HG03439 (cell line): ENCODE results near the gene DOCK11.
"Not testable (repeated sequence)": the region's sequence is repeated elsewhere in the genome, so short reads cannot be mapped to it uniquely, and the experiment has no call there.

Experiments used
- ATAC-seq: cut with Tn5 transposase; IDR thresholded peaks from one replicate; pipeline ENCODE4 v1.9.1; 2021; ENCODE audit warnings: mild to moderate bottlenecking, moderate library complexity; ENCODE audit not compliant: unreplicated experiment

Gene DOCK11

GRCh38 chrX:118565853-118566252 lies 70.2 kb downstream of the DOCK11 start:
- ATAC-seq, result no peak

DNA sequence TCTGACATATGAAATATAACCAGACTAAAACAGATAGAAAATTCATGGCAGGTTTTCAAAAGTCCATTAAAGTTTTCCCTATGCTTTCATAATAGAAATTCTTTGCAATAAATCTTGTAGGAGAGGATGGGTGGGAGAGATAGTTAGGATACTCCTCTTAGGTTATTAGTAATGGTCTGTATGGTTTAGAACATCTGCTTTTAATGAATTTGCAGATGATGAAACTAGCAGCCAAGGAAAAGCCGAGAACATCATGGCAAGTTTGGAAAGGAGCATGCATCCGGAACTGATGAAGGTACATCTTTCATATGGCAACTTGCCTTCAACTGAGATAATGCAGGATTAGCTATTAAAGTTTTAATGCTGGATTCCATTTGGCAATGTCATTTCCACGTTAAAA lies 70.7 kb downstream of the DOCK11 start:
- ATAC-seq, result no peak

GRCh38 chrX:118569676-118570075 lies 74.1 kb downstream of the DOCK11 start:
- no peak for ATAC-seq

GRCh38 chrX:118570209-118570608 lies 74.6 kb downstream of the DOCK11 start:
- no peak for ATAC-seq

DNA sequence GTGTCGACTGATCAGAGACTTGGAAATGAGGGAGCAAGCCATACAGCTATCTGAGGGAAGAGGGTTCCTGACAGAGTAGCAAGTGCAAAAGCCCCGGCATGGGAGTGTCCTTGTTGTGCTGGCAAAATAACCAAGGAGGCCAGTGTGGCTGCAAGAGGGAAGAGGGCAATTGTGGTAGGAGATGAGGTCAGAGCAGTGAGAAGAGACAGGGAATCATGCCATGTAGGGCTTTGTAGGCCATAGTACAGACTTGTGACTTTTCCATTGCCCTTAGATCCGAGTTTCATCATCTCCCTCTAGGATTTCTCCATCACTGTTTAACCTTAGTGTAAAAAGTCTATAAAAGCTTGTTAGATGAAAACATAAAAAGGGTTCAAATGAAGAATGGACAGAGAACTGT lies 76.2 kb downstream of the DOCK11 start:
- ATAC-seq, result no peak

GRCh38 chrX:118574666-118575065 lies 79.1 kb downstream of the DOCK11 start:
- no peak for ATAC-seq

DNA sequence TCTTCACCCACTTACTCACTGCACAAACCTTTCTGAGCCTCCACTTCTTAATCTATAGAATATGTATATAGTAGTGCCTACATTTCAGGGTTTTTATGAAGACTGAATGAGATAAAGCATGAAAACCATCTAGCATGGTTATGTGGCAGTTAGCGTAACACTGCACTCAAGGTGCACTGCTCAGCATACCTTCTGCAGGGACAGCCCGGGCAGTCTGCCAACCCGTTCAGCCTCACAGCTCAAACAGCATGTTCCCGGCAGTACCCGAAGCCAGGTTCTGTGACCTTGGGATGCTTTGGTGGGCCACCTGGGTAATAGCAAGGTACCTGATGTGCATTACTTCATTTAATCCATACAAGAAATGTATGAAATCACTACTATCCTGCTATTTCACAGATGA lies 81.4 kb downstream of the DOCK11 start:
- no peak for ATAC-seq

GRCh38 chrX:118579417-118579816 lies 83.8 kb downstream of the DOCK11 start:
- ATAC-seq, result no peak

GRCh38 chrX:118582926-118583325 lies 87.3 kb downstream of the DOCK11 start:
- ATAC-seq, result not testable (repeated sequence)

DNA sequence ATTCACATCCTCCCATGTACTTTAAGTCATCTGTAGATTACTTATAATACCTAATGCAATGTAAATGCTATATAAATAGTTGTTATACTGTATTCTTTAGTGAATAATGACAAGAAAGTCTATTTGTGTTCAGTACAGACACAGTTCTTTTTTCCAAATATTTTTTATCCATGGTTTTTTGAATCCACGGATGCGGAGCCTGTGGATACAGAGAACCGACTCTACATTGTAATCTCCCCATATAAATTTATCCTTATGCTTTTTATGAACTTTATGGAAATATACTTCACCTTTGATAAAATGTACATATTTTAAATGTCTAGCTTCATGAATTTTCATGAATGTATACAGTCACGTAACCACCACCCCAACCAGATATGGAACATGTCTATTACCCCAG lies 88.2 kb downstream of the DOCK11 start:
- no peak for ATAC-seq

GRCh38 chrX:118585296-118585695 lies 89.7 kb downstream of the DOCK11 start:
- ATAC-seq, result no peak

DNA sequence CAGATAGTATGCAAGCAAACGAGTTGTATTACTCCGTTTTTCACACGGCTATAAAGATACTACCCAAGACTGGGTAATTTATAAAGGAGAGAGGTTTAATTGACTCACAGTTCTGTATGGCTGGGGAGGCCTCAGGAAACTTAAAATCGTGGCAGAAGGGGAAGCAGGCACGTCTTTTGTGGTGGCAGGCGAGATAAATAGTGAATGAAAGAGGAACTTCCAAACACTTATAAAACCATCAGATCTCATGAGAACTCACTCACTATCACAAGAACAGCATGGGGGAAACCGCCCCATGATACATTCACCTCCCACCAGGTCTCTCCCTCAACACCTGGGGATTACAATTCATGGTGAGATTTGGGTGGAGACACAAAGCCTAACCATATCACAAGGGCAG lies 90.6 kb downstream of the DOCK11 start:
- ATAC-seq, result not testable (repeated sequence)

DNA sequence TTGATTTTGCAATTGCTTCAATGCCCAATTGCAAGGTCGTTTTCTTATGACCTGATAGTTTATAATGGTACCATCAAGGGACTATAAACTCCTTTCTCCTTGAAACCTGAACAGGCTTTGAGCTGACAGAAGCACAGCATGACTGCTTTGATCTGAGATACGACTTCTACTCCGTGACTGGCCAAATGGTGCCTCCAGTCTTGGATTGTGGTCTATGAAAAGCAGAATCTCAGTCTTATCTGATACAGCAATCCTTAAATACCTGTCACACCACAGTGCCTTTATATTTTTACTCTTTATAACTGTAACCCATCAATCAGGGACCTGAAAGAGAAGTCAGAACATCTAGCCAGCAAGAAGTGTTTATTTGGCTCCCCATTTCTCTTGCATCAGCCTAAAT lies 93.1 kb downstream of the DOCK11 start:
- ATAC-seq, result no peak

DNA sequence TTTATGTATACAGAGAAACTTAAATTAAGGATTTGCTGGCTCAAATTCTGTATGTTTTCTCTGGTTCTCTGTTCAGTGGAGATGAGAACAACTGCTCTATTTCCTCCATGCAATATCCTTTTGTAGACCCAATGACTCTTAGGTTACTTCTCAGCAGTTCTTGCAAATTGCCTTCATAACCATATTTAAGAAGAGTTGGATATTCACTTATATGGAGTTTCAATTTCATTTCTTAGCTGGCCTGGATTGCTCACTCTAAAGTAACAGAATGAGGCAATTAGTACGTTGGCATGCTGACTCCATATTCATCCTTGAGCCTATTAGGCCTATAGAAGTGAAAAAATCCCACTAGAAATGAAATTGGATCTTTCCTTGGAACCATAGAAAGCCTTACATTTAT lies 93.6 kb downstream of the DOCK11 start:
- ATAC-seq, result no peak

GRCh38 chrX:118593407-118593806 lies 97.8 kb downstream of the DOCK11 start:
- ATAC-seq, result no peak

DNA sequence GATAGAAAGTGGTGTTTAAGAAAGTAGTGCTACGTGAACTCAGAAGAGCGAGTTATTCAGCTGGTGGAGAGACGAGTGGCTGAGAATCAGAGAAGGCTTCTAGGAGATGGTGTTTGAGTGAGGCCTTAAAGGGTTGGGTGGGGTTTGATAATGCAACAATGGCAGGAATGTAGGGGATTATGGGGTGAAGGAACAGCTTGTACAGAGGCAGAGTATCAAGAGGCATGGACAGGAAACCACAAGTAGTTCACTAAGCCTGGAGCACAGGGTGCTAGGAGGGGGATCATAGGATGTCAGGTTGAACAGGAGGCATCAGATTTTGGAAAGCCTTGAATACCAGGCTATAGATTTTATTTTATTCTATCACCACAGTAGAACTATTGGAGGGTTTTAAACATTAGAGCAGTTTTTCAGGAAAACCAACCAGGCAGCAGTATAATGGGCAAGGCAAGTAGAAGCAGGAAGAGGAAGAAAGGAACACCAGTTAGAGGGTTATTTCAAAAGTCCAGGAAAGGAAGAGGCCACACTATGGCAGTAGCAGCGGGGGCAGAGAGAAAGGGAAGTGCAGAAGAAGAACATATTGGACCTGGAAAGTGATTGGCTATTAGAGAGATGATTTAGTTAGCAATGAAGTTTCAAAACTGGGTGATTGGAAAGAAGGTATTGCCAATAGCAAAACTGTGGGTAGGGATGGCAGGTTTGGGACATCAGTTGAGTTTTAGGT lies 99.2 kb downstream of the DOCK11 start:
- no peak for ATAC-seq

DNA sequence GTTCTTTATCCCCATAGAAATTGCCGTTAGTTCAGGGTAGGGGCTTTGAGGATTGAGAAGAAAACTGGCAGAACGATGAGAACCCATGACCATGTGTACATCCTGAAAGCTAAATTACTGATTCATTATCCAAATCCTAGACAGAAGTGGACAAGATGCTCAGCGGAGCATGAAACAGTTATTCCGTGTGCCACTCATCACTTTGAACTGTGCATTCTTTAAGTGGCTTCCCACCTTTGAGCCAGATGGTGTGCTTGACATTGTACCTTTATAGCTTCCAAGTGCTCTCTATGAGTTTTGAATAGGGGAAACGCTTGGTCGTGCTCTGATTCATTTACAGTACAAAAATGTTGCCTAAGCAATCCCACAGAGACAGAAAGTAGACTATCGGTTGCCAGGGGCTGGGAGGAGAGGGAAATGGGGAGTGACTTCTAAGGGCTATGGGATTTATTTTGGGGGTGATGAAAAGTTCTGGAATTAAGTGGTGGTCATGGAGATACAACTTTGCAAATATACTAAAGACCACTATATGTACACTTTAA lies 100.0 kb downstream of the DOCK11 start:
- ATAC-seq, result no peak

GRCh38 chrX:118596390-118596789 lies 100.8 kb downstream of the DOCK11 start:
- no peak for ATAC-seq

DNA sequence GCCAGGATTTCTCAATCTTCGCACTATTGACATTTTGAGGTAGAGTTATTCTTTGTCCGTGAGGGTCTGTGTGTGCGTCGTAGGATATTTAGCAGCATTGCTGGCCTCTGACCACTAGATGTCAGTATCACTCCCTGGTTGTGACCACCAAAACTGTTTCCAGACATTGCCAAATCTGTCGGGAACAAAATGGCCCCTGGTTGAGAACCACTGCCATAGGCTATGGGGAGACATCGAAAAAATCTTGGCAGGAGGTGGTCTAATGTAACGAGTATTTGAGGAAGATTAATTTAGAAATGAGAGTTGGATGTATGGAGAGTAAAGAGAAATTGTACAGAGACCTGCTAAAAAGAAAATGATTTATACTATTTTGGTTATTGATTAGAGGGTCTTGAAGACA lies 108.4 kb downstream of the DOCK11 start:
- no peak for ATAC-seq

DNA sequence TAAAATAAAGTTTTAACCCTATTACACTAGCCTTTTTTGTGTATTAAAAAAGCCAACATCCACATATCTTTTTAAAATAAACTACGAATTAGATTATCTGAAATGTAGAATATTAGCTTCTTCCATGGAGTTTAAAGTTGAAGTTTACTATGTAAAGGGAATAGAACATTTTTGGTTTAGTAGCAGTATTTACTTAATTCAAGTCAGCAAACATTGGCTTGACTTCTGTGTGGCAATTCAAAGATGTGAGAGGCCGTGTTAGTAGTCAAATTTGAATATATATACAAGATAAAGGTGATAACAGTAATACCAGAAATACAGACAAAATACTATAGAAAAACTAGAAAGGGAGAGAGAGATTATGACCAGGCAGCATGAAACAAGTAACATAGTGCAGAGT lies 116.7 kb downstream of the DOCK11 start:
- no peak for ATAC-seq

DNA sequence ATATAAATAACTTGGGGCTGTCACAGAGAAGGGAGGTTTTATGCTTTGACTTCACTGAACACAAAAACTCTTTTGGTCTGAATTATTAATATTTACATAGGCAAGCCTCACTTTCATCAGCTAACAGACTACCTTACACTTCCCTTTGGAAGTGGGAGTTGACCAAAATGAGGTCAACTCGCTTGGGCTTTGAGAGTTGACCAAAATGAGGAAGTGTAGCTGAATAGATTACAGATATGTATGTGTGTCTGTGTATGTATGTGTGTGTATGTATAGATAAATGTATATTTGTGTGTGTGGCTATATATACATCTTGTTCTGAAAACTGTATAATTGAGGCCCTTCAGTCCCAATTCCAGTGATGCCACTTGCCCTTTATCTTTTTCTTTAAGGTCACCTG lies 118.5 kb downstream of the DOCK11 start:
- no peak for ATAC-seq

- no peak for ATAC-seq
These were observed 119.5 kb downstream of the DOCK11 start for GRCh38 chrX:118615141-118615540.
